Activated CD4-positive, alpha-beta T cell treated with anti-CD3 and anti-CD28 coated beads for 24 hours (primary cell): ENCODE measurements around the gene ZNF587.
"Not testable (repeated sequence)": the region's sequence is repeated elsewhere in the genome, so short reads cannot be mapped to it uniquely, and the experiment has no call there.

Source experiments
- DNase-seq, 2 donors: peaks; one replicate each; pipeline ENCODE4 v3.0.0-alpha.2; 2020; ENCODE audit warnings: low read depth in 2 of 2

ZNF587 gene

GRCh38 chr19:57849666-57850473 is at the start of gene ZNF587:
TSS of gene ZNF587 (plus strand) at chr19:57849859. CDS start at chr19:57850039, 180 bp downstream.
- DNase-seq = peak; percentile 56 to 61

- DNase-seq = no peak
Observed at GRCh38 chr19:57800696-57801095, 49.0 kb upstream of the ZNF587 start.

- no peak for DNase-seq
Observed at GRCh38 chr19:57802269-57802668, 47.4 kb upstream of the ZNF587 start.

GRCh38 chr19:57803265-57803593 is 46.4 kb upstream of the ZNF587 start:
- DNase-seq = no peak

- no peak for DNase-seq
Observed at GRCh38 chr19:57803594-57804325, 45.9 kb upstream of the ZNF587 start.

GRCh38 chr19:57807541-57807940 is 42.1 kb upstream of the ZNF587 start:
- no peak for DNase-seq

GRCh38 chr19:57810410-57811295 is 39.0 kb upstream of the ZNF587 start:
- not testable (repeated sequence) for DNase-seq

GRCh38 chr19:57812226-57812625 is 37.4 kb upstream of the ZNF587 start:
- DNase-seq = no peak

- DNase-seq = not testable (repeated sequence)
Observed at GRCh38 chr19:57812975-57813820, 36.5 kb upstream of the ZNF587 start.

GRCh38 chr19:57813919-57814504 is 35.6 kb upstream of the ZNF587 start:
- DNase-seq = no peak

- DNase-seq = peak; percentile 55 to 56
Observed at GRCh38 chr19:57814505-57815246, 35.0 kb upstream of the ZNF587 start, which contains the start of gene ZNF552. TSS of gene ZNF552 (minus strand) at chr19:57814913. CDS start at chr19:57814743, 170 bp downstream.

GRCh38 chr19:57815247-57816075 is 34.2 kb upstream of the ZNF587 start:
- no peak for DNase-seq

GRCh38 chr19:57816652-57817051 is 33.0 kb upstream of the ZNF587 start:
- no peak for DNase-seq

- no peak for DNase-seq
Observed at GRCh38 chr19:57817976-57818375, 31.7 kb upstream of the ZNF587 start.

- no peak for DNase-seq
Observed at GRCh38 chr19:57818378-57818777, 31.3 kb upstream of the ZNF587 start.

GRCh38 chr19:57819475-57820148 is 30.0 kb upstream of the ZNF587 start:
- DNase-seq = peak; percentile 50 to 61

- DNase-seq = no peak
Observed at GRCh38 chr19:57820599-57820998, 29.1 kb upstream of the ZNF587 start.

- DNase-seq = not testable (repeated sequence)
Observed at GRCh38 chr19:57821095-57821494, 28.6 kb upstream of the ZNF587 start.
